ENCODE results near the gene PRDM7. TPM values are rescaled to one million over a fixed set of nuclear protein-coding genes. Genes with fewer than 3 reads are reported as not detected.

PRDM7 gene
- total and polyA plus RNA-seq, 4 donors, result 0.54 TPM; not detected in 3

- under 1% methylated on average over 103 of the region's 103 CpGs for WGBS (ENCODE audit: insufficient coverage)
- Histone ChIP-seq H3K36me3 (ENCODE audit: control insufficient read depth, insufficient read depth, low read length) (peaks cover 10% of the 10 kb centered on the region), H3K4me3 (ENCODE audit: low read depth, low read length) (peak within 1 kb of the TSS; percentile 40), H3K27me3 (ENCODE audit: control insufficient read depth, insufficient read depth, low read length) (no peaks in the 10 kb centered on the region), H3K4me1 (ENCODE audit: control insufficient read depth, insufficient read depth, low read length) (peaks cover 54% of the 10 kb centered on the region), H3K27ac (ENCODE audit: low read depth, low read length) (peak within 1 kb of the TSS; percentile 52), H3K9me3 (ENCODE audit: control insufficient read depth, insufficient read depth, low read length) (no peaks in the 10 kb centered on the region)
- peak in 2 of 6 donors; percentile 49 to 52 for DNase-seq (ENCODE audit: low read depth in 4 of 6, low spot score in 6 of 6)
These were observed 58.2 kb downstream of the PRDM7 start, which contains the start of gene DBNDD1 for GRCh38 chr16:90018652-90019542. Gene DBNDD1 (minus strand): TSS chr16:90019456. CDS start chr16:90019341, 115 bp downstream.

GRCh38 chr16:90018297-90018651 is 58.9 kb downstream of the PRDM7 start:
- no peak for DNase-seq (ENCODE audit: low read depth in 4 of 6, low spot score in 6 of 6)
- 24% methylated on average over 7 of the region's 7 CpGs for WGBS (ENCODE audit: insufficient coverage)
- no peak overlapping the region for H3K27ac ChIP-seq (ENCODE audit: low read depth, low read length)

GRCh38 chr16:90016339-90016950 is 60.7 kb downstream of the PRDM7 start:
- WGBS (ENCODE audit: insufficient coverage), result 73% methylated on average over 5 of the region's 11 CpGs
- H3K4me3 ChIP-seq (ENCODE audit: low read depth, low read length), result no peak overlapping the region
- H3K27ac ChIP-seq (ENCODE audit: low read depth, low read length), result no peak overlapping the region

More at GRCh38 chr16:90018297-90018651, 58.9 kb downstream of the PRDM7 start:
- Histone ChIP-seq H3K9me3 (ENCODE audit: control insufficient read depth, insufficient read depth, low read length) (no peaks in the 10 kb centered on the region), H3K27me3 (ENCODE audit: control insufficient read depth, insufficient read depth, low read length) (no peaks in the 10 kb centered on the region), H3K4me3 (ENCODE audit: low read depth, low read length) (peak overlapping the region; percentile 40), H3K36me3 (ENCODE audit: control insufficient read depth, insufficient read depth, low read length) (peaks cover 14% of the 10 kb centered on the region), H3K4me1 (ENCODE audit: control insufficient read depth, insufficient read depth, low read length) (peaks cover 50% of the 10 kb centered on the region)

GRCh38 chr16:90015586-90016338 is 61.4 kb downstream of the PRDM7 start:
- Histone ChIP-seq H3K27ac (ENCODE audit: low read depth, low read length) (no peak overlapping the region), H3K4me3 (ENCODE audit: low read depth, low read length) (no peak overlapping the region), H3K36me3 (ENCODE audit: control insufficient read depth, insufficient read depth, low read length) (peaks cover 29% of the 10 kb centered on the region), H3K9me3 (ENCODE audit: control insufficient read depth, insufficient read depth, low read length) (no peaks in the 10 kb centered on the region), H3K4me1 (ENCODE audit: control insufficient read depth, insufficient read depth, low read length) (peaks cover 28% of the 10 kb centered on the region), H3K27me3 (ENCODE audit: control insufficient read depth, insufficient read depth, low read length) (no peaks in the 10 kb centered on the region)
- no peak for DNase-seq (ENCODE audit: low read depth in 4 of 6, low spot score in 6 of 6)
- WGBS (ENCODE audit: insufficient coverage), result 88% methylated on average over 13 of the region's 19 CpGs

More at GRCh38 chr16:90016339-90016950, 60.7 kb downstream of the PRDM7 start:
- Histone ChIP-seq H3K36me3 (ENCODE audit: control insufficient read depth, insufficient read depth, low read length) (peaks cover 22% of the 10 kb centered on the region), H3K9me3 (ENCODE audit: control insufficient read depth, insufficient read depth, low read length) (no peaks in the 10 kb centered on the region), H3K27me3 (ENCODE audit: control insufficient read depth, insufficient read depth, low read length) (no peaks in the 10 kb centered on the region), H3K4me1 (ENCODE audit: control insufficient read depth, insufficient read depth, low read length) (peaks cover 34% of the 10 kb centered on the region)
- DNase-seq (ENCODE audit: low read depth in 4 of 6, low spot score in 6 of 6), result no peak

DNA sequence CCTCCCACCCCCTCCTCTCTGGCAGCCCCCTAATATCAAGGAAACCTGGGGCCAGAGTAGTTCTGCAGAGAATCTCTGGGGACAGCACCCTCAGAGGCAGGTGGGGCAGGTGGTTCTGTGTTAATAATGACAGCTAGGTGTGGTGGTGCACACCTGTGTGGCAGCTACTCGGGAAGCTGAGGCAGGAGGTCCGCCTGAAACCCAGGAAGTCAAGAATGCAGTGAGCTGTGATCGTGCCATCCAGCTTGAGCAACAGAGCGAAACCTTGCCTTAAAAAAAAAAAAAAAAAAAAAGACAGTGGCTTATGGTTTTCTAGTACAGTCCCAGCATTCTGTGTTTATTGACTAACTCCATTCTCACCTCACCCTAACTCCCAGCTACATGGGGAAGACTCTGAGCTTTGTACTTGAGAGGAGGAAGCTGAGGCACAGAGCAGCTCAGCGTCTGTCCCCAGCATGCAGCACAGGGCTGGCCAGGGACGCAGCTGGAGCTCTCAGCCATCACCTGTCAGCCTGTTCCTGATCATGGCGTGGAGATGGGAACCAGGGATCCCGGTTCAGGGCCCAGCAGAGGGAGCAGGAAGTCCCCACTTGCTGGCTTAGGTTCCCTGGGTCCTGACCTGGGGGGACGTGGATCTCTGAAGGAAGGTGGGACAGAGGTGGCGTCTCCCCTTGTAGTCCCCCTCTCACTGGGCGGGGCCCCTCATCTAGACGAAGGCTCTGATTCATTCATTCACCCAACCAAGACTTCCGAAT is 64.0 kb downstream of the PRDM7 start:
- H3K4me3 ChIP-seq (ENCODE audit: low read depth, low read length), result no peak overlapping the region
- H3K27me3 ChIP-seq (ENCODE audit: control insufficient read depth, insufficient read depth, low read length), result no peaks in the 10 kb centered on the region
- peaks cover 8% of the 10 kb centered on the region for H3K4me1 ChIP-seq (ENCODE audit: control insufficient read depth, insufficient read depth, low read length)
- WGBS (ENCODE audit: insufficient coverage), result 66% methylated on average over 9 of the region's 13 CpGs
- peaks cover 42% of the 10 kb centered on the region for H3K36me3 ChIP-seq (ENCODE audit: control insufficient read depth, insufficient read depth, low read length)
- DNase-seq (ENCODE audit: low read depth in 4 of 6, low spot score in 6 of 6), result no peak
- H3K27ac ChIP-seq (ENCODE audit: low read depth, low read length), result no peak overlapping the region
- H3K9me3 ChIP-seq (ENCODE audit: control insufficient read depth, insufficient read depth, low read length), result no peaks in the 10 kb centered on the region

GRCh38 chr16:90011908-90012501 is 65.1 kb downstream of the PRDM7 start:
- H3K27me3 ChIP-seq (ENCODE audit: control insufficient read depth, insufficient read depth, low read length), result no peaks in the 10 kb centered on the region
- H3K9me3 ChIP-seq (ENCODE audit: control insufficient read depth, insufficient read depth, low read length), result no peaks in the 10 kb centered on the region
- no peak overlapping the region for H3K27ac ChIP-seq (ENCODE audit: low read depth, low read length)
- H3K36me3 ChIP-seq (ENCODE audit: control insufficient read depth, insufficient read depth, low read length), result peaks cover 47% of the 10 kb centered on the region
- H3K4me3 ChIP-seq (ENCODE audit: low read depth, low read length), result no peak overlapping the region
- WGBS (ENCODE audit: insufficient coverage), result 86% methylated on average over 10 of the region's 12 CpGs
- H3K4me1 ChIP-seq (ENCODE audit: control insufficient read depth, insufficient read depth, low read length), result peaks cover 5% of the 10 kb centered on the region
- DNase-seq (ENCODE audit: low read depth in 4 of 6, low spot score in 6 of 6), result no peak

GRCh38 chr16:90011508-90011819 is 65.7 kb downstream of the PRDM7 start:
- Histone ChIP-seq H3K36me3 (ENCODE audit: control insufficient read depth, insufficient read depth, low read length) (peaks cover 52% of the 10 kb centered on the region), H3K27ac (ENCODE audit: low read depth, low read length) (no peak overlapping the region), H3K9me3 (ENCODE audit: control insufficient read depth, insufficient read depth, low read length) (no peaks in the 10 kb centered on the region), H3K4me1 (ENCODE audit: control insufficient read depth, insufficient read depth, low read length) (peaks cover 1% of the 10 kb centered on the region), H3K4me3 (ENCODE audit: low read depth, low read length) (no peak overlapping the region), H3K27me3 (ENCODE audit: control insufficient read depth, insufficient read depth, low read length) (no peaks in the 10 kb centered on the region)
- DNase-seq (ENCODE audit: low read depth in 4 of 6, low spot score in 6 of 6), result no peak
- 75% methylated on average over 11 of the region's 11 CpGs for WGBS (ENCODE audit: insufficient coverage)

GRCh38 chr16:90010676-90011507 is 66.2 kb downstream of the PRDM7 start:
- 66% methylated on average over 19 of the region's 22 CpGs for WGBS (ENCODE audit: insufficient coverage)
- H3K27ac ChIP-seq (ENCODE audit: low read depth, low read length), result no peak overlapping the region

More at GRCh38 chr16:90010676-90011507, 66.2 kb downstream of the PRDM7 start:
- Histone ChIP-seq H3K4me3 (ENCODE audit: low read depth, low read length) (no peak overlapping the region), H3K36me3 (ENCODE audit: control insufficient read depth, insufficient read depth, low read length) (peaks cover 52% of the 10 kb centered on the region), H3K4me1 (ENCODE audit: control insufficient read depth, insufficient read depth, low read length) (no peaks in the 10 kb centered on the region), H3K9me3 (ENCODE audit: control insufficient read depth, insufficient read depth, low read length) (no peaks in the 10 kb centered on the region), H3K27me3 (ENCODE audit: control insufficient read depth, insufficient read depth, low read length) (no peaks in the 10 kb centered on the region)
- DNase-seq (ENCODE audit: low read depth in 4 of 6, low spot score in 6 of 6), result no peak

Data from spinal cord (tissue), 10 donors.